A673 (cell line): Measurements from ENCODE around the gene RALA. TPM values are rescaled to one million over a fixed set of nuclear protein-coding genes. Genes with fewer than 3 reads are reported as not detected.

Experiments used
- BruUV-seq: library from RNA; stranded (reverse); fragments of 400-500 nt; replicated peaks from 2 replicates; lab custom pipeline; 2021; lab: Mats Ljungman, UMichigan
- CTCF ChIA-PET: fragments of 300-600 bp; sonication (Branson Sonifier 250); formaldehyde crosslinking; loops from one replicate; lab custom pipeline; 2022; ENCODE audit warnings: antibody characterized with exemption; lab: Charles Lee
- POLR2A ChIA-PET: fragments of 300-600 bp; sonication (Branson Sonifier 250); formaldehyde crosslinking; loops from one replicate; lab custom pipeline; 2022; ENCODE audit warnings: antibody characterized with exemption; ENCODE audit not compliant: low non-redundant PET; lab: Charles Lee
- DNase-seq: peaks from one replicate; pipeline ENCODE4 v3.0.0-alpha.2; 2015; ENCODE audit warnings: low spot score
- H3K27ac ChIP-seq: fragments of 200-600 bp; sonication (generic); 2 replicates; pipeline ENCODE4 v1.5.1; 2016; ENCODE audit warnings: mixed run types, low read depth, mild to moderate bottlenecking, mixed read lengths, antibody characterized with exemption, low read length; ENCODE audit not compliant: poor library complexity, severe bottlenecking
- H3K27me3 ChIP-seq: fragments of 200-600 bp; sonication (generic); replicated peaks from 2 replicates; pipeline ENCODE4 v1.6.1; 2017; ENCODE audit warnings: mixed run types, low read depth, mild to moderate bottlenecking, mixed read lengths, antibody characterized with exemption, low read length; ENCODE audit not compliant: insufficient read depth, poor library complexity
- H3K36me3 ChIP-seq: fragments of 200-600 bp; sonication (generic); 2 replicates; pipeline ENCODE4 v1.6.1; 2016; ENCODE audit warnings: mixed run types, mild to moderate bottlenecking, mixed read lengths, antibody characterized with exemption, low read length; ENCODE audit not compliant: insufficient read depth, poor library complexity, severe bottlenecking
- H3K4me1 ChIP-seq: fragments of 200-600 bp; sonication (generic); 2 replicates; pipeline ENCODE4 v1.6.1; 2017; ENCODE audit warnings: mixed run types, mild to moderate bottlenecking, mixed read lengths, antibody characterized with exemption, low read length; ENCODE audit not compliant: insufficient read depth, poor library complexity, severe bottlenecking
- H3K4me3 ChIP-seq: fragments of 200-600 bp; sonication (generic); 2 replicates; pipeline ENCODE4 v1.5.1; 2016; ENCODE audit warnings: low read depth, mixed run types, mild to moderate bottlenecking, mixed read lengths, low read length; ENCODE audit not compliant: poor library complexity, severe bottlenecking
- H3K9me3 ChIP-seq: fragments of 200-600 bp; sonication (generic); 2 replicates; pipeline ENCODE4 v1.6.1; 2016; ENCODE audit warnings: mixed run types, low read depth, mild to moderate bottlenecking, mixed read lengths, antibody characterized with exemption, low read length; ENCODE audit not compliant: poor library complexity, severe bottlenecking
- EZH2 ChIP-seq: fragments of 200-600 bp; sonication (generic); IDR thresholded peaks from 2 replicates; pipeline ENCODE4 v1.6.1; 2017; ENCODE audit warnings: borderline replicate concordance, low read depth, mild to moderate bottlenecking, mixed read lengths, antibody characterized with exemption, low read length; ENCODE audit not compliant: poor library complexity, severe bottlenecking
- intact Hi-C: fragments of 100-400 bp; cut with micrococcal nuclease; formaldehyde crosslinking; loops from one replicate; pipeline ENCODE4 v1.10.0; 2022; ENCODE audit not compliant: unreplicated experiment
- total RNA-seq: library from RNA; stranded (reverse); gene quantifications from 2 replicates; pipeline ENCODE4 v1.2.3, GENCODE V29; 2021
- TF ChIP-seq, protein P1 (sequence below): fragments of 300-800, 200-600 bp; sonication (generic); conservative IDR thresholded peaks from 2 replicates; pipeline ENCODE4 v1.5.1; 2017; ENCODE audit warnings: low read depth, mild to moderate bottlenecking, antibody characterized with exemption, low read length, moderate library complexity, mixed read lengths

Gene RALA
- total RNA-seq, 1 experiment from 2014 or later: 33.9 TPM

DNA sequence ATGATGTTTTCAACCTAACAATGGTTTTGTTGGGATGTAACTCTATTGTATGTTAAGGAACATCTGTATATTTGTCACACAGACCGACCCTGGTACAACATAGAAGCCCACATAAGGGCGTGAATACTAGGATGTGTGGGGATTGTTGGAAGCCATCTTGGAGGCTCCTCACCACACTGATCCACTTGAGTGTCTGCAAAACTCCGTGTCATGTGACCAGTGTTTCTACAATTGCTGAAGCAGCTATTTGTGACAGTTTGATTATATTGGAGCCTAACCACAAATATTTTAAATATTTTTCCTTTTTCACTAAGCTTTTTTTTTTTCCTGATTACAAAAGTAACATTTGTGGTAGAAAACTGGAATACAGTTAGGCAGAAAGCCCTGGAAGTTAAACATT is 27.9 kb downstream of the RALA start:
- intact Hi-C loops: no loop called here
- ChIA-PET POLR2A (no interaction called here), CTCF (interaction anchor here (0.6 kb wide), 1 partner anchor 29 kb away, joined by 3 read pairs; no protein-coding TSS in a partner anchor)
- Histone ChIP-seq H3K27me3 (no peaks in the 10 kb centered on the region), H3K9me3 (peaks cover 5% of the 10 kb centered on the region), H3K4me1 (no peaks in the 10 kb centered on the region), H3K4me3 (no peak overlapping the region), H3K36me3 (no peaks in the 10 kb centered on the region), H3K27ac (no peak overlapping the region)
- no TSS peak for BruUV-seq
- TF ChIP-seq, protein P1, sequence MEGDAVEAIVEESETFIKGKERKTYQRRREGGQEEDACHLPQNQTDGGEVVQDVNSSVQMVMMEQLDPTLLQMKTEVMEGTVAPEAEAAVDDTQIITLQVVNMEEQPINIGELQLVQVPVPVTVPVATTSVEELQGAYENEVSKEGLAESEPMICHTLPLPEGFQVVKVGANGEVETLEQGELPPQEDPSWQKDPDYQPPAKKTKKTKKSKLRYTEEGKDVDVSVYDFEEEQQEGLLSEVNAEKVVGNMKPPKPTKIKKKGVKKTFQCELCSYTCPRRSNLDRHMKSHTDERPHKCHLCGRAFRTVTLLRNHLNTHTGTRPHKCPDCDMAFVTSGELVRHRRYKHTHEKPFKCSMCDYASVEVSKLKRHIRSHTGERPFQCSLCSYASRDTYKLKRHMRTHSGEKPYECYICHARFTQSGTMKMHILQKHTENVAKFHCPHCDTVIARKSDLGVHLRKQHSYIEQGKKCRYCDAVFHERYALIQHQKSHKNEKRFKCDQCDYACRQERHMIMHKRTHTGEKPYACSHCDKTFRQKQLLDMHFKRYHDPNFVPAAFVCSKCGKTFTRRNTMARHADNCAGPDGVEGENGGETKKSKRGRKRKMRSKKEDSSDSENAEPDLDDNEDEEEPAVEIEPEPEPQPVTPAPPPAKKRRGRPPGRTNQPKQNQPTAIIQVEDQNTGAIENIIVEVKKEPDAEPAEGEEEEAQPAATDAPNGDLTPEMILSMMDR: no peak
- TF ChIP-seq EZH2: no peak
- no peak for DNase-seq

GRCh38 chr7:39656415-39656814 is 33.0 kb downstream of the RALA start:
- Histone ChIP-seq H3K27ac (no peak overlapping the region), H3K4me3 (no peak overlapping the region), H3K4me1 (no peaks in the 10 kb centered on the region), H3K9me3 (peaks cover 5% of the 10 kb centered on the region), H3K36me3 (no peaks in the 10 kb centered on the region), H3K27me3 (no peaks in the 10 kb centered on the region)
- ChIA-PET CTCF (no interaction called here), POLR2A (no interaction called here)
- BruUV-seq: no TSS peak
- DNase-seq: no peak
- intact Hi-C loops: no loop called here
- TF ChIP-seq EZH2: no peak
- TF ChIP-seq, protein P1: no peak

GRCh38 chr7:39659356-39660013 is 36.1 kb downstream of the RALA start:
- ChIA-PET CTCF (no interaction called here), POLR2A (no interaction called here)
- BruUV-seq: no TSS peak
- Histone ChIP-seq H3K4me1 (peaks cover 3% of the 10 kb centered on the region), H3K27me3 (no peaks in the 10 kb centered on the region), H3K27ac (no peak overlapping the region), H3K4me3 (no peak overlapping the region), H3K36me3 (no peaks in the 10 kb centered on the region), H3K9me3 (peaks cover 8% of the 10 kb centered on the region)
- DNase-seq: no peak
- TF ChIP-seq, protein P1: no peak
- TF ChIP-seq EZH2: no peak
- intact Hi-C loops: no loop called here
